Activated CD8-positive, alpha-beta memory T cell treated with anti-CD3 and anti-CD28 coated beads for 24 hours (primary cell): Measurements from ENCODE around the gene WDR4.
"Not testable (repeated sequence)": the region's sequence is repeated elsewhere in the genome, so short reads cannot be mapped to it uniquely, and the experiment has no call there.

Experiments used
- DNase-seq: peaks from one replicate; pipeline ENCODE4 v3.0.0-alpha.2; 2020

The WDR4 gene

DNA sequence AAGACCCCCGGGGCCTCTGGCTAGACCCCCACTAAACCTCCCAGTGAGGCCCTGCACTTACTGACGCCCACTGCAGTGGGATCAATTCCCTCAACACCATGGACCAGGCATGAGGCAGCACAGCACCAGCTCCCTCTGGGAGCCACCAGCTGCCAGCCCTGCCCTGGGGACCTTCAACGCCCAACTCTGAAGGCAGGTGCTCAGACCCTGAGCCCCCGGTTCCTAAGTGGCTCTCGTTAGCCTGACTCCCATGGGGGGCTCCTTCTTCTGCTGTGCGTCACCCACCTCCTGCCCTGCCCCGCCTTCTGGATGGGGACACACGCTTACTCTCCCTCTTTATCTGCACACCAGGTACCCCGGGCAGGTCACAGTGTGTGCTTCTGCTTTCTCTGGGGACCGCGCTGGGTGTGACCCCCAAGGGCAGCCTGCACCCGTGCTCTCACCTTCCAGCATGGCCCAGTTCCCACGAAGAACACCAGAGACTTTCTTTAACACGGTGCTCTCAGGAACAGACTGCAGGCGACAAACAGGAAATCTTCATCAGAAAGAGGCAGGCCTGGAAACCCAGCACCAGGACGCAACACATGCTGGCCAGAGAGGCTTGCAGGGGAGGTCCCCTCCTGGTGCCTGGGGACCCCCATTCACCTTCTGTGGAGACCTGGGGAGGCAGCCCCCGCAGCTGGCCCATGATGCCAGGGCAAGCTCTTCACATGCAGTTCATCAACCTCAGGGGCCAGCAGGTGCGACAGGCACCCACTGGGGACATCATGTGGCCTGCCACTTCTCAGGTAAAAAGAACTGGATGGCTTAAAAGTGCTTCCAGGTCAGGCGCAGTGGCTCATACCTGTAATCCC is 27.3 kb downstream of the WDR4 start:
- DNase-seq: no peak

DNA sequence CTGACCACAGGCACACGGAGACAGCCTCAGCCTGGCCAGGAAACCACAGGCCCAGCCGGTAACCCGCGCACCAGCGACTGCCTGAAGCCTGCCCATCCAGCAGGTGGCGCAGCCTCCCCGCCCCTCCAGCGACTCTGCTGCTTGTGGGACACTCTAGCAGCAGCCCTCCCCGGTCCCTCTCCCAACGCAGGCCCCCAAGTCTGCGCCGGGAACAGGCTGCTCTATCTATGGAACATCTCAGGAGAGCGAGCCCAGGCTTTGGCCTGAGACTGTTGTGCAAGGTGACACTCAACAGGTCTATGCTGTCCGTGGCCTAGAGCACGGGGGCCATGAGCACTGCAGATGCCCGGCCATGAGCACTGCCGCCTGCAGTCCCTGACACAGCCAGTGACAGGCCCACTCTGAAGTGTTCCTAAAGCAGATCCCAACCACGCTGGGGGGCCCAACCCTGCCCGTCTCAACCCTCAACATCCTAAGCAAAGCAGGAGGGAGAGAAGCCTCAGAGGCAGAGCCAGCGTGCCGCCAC is 28.4 kb downstream of the WDR4 start:
- DNase-seq: peak; percentile 72

DNA sequence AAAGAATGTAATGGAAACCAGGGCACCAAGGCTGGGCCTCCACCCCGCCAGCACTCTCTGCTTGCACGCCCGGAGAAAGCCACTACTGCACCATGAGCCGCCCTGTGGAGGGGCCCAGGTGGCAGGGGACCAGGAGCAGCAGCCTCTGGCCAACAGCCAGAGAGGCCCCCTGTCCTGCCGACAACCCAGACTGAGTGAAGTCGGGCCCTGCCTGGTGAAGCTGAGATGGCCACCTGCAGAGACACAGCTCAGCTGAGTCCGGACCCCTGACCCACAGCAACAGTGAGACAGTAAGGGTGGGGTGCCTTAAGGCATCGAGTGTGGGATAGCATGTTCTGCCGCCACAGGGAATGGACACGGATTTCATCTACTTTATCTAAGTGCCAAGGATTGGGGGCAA is 28.9 kb downstream of the WDR4 start:
- DNase-seq: no peak

DNA sequence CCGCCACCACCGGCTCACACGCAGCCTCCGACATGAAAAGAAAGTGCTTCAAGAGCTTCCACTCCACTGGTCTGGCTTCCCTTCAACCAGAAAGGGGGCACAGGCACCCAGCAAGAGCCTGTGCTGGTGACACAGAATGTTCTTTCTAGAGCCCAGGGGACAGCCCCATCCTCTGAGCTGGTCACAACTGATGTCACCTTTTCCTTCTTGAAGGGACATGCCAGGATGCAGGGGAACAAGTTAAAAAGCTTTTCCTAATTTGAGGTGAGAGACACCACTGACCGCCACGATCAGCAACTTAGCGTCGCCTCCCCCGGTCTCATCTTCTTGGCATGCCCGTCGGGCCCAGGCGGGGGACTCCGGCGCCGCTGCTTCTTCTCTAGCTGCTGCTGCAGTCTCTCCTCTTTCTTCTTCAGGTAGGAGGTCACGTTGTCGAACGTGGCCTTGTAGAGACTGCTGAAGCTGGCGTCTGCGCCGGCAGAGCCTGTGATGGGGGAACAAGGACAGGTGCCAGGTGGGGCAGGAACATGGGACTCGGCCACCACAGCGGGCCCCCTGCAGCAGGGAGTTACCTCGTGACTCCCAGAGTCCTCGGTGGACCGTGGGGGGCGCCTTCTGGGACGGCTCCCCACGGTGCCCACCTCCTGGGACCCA is 29.5 kb downstream of the WDR4 start:
- no peak for DNase-seq

DNA sequence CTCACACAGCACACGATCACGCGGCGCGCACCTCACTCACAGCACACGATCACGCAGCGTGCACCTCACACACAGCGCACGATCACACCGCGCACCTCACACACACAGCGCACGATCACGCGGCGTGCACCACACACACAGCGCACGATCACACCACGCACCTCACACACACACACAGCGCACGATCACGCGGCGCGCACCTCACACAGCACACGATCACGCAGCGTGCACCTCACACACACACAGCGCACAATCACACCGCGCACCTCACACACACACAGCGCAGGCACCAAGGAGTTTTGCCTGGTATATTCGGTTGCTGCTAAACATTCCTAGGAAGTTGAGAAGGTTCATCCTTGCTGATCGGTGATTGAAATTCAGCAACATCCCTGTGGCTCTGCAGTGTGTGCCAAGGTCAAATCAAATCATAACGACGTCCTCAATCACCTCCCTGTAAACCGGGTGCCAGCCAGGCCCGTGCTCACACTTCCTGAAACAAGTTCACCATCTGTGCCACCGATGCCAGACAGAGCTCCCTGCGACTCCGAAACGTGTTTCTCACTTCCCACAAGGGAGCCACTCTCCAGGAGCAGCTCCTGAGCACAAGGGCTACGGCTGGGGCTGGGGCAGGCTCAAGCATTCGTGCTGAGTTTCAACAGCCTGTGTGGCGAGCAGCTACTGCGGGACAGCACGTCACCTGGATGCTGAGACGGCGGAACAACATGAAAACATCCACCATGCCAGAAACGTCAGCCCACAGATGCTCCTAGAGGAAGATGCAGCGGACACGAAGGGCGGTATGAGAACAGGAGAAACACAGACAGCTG is 30.2 kb downstream of the WDR4 start:
- DNase-seq: no peak

DNA sequence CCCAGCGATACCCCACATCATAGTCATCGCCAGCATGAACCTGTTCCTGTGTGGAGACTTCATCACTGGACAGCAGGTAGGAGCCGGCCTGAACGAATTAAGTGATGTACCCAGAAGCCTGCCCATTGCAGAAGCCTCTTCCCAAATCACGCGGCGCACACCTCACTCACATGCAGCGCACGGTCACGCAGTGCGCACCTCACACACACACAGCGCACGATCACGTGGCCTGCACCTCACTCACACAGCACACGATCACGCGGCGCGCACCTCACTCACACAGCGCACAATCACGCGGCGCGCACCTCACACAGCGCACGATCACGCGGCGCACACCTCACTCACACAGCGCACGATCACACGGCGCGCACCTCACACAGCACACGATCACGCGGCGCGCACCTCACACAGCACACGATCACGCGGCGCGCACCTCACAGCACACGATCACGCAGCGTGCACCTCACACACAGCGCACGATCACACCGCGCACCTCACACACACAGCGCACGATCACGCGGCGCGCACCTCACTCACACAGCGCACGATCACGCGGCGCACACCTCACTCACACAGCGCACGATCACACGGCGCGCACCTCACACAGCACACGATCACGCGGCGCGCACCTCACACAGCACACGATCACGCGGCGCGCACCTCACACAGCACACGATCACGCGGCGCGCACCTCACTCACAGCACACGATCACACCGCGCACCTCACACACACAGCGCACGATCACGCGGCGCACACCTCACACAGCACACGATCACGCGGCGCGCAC is 31.0 kb downstream of the WDR4 start:
- DNase-seq: not testable (repeated sequence)

DNA sequence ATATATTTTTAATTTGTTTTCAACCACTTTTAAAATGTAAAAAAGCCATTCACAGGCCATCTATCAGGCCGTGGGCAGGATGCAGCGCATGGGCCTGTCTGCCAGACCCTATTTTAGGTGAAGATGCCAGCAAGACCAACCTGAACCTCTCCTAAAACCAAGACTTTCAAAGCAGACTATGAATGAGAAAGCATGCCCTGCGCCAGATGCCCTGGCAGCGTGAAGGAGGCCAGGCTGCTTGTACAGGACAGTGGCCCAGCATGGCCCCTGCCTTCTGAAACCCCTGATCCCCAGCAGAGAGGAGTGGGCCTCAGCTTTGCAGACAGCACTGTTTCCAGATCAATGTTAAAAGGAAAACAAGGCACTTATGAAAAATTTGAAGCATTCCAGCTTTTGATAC is 31.6 kb downstream of the WDR4 start:
- no peak for DNase-seq

DNA sequence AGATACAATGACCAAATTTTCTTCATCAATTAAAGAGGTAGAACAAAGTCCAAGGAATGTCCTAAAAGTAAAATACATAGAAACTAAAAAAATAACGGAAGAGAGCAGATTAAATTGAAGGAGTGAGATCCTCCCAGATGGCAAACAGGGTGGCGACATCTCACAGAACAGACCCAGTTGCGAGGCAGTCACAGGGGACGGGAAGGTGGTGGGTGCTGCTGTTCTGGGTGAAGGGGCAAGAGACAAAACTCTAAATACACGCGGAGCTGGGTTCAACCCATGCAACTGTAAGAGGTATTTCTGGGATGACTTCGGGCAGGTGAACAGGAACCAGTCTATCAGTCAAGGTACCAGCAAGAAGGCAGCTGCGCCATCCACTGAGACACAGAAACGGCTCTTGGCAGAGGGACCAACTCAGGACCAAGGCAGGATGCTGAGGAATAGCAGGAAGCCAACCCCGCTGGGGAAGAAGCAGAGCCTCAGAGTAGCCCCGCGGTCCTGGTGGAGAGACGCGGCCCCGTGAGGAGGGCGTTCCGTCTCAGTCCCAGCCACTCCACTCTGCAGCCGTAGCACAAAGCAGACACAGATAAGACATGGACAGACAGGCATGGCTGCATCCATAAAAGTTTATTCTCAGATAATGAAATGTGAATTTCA is 32.2 kb downstream of the WDR4 start:
- peak; percentile 41 for DNase-seq

DNA sequence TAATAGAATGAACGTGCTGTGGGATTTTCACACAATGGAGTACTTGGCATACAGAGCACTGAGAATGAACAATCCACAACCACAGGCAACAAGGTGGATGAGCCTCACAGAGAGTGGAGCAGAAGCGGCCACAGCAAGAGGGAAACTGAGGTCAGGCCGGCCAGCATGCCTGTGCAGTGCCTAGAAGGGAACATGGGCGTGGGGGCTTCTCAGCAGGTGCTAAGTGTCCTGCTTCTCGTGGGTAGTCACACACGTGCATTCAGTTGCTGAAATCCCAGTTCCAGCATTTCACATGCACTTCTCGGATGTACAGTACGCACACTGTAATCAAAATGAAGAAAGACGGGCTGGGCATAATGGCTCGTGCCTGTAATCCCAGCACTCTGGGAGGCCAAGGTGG is 33.1 kb downstream of the WDR4 start:
- no peak for DNase-seq

DNA sequence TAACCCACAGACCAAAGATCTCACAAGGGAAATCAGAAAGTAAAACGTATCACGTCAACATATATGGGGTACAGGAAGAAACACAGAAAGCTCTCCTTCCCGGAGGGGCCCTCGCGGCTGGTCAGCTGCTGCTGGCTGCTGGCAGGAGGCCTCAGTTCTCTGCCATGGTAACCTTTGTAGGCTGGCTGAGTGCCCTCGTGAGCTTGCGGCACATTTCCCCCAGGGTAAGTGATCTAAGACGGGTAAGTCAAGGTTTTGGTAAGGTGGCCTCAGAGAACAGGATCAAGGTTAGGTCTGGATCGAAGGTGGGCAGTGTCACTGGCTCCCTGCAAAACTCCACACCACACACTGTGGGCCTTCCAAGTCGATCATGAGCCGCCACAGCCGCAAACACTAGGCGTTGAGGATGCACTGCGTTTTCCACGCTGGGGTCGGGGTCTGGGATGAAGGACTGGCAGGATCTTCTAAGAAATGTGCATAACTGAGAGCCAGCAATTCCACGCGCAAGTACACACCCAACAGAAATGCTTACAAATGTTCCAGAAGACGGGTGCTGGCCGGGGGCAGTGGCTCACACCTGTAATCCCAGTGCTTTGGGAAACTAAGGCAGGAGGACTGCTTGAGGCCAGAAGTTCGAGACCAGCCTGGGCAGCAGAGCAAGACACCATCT is 33.9 kb downstream of the WDR4 start:
- peak; percentile 50 for DNase-seq

DNA sequence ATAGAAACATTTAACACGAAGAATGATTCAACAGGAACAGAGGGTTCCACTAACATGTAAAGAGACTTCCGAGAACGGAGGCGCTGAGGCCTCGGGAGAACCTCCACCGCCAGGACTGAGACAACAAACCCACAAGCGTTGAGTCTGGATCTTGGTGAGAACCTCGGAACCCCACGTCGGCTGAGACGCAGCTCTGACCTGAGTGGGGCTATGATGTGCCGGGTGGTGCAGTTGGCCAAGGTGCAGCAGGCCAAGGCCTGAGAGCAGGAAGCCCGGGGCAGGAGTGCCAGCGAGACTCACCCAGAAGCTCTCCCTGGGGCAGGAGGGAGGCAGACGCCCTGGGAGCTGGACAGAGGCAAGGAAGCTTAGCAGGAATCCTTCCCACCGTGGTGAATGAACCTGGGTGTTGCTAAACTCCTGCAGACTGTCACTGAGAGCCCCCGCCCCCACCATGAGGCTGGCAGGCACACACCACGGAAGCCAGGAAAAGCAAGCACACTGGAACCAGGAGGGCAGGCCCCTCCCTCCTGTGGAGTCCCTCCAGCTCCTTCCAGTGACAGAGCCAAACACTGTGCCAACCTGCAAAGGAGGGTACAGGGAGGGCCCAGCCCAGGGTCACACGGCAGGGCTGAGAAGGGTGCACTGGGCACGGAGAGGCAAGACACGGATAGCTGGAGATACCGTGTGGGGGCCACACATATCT is 34.8 kb downstream of the WDR4 start:
- DNase-seq: no peak

DNA sequence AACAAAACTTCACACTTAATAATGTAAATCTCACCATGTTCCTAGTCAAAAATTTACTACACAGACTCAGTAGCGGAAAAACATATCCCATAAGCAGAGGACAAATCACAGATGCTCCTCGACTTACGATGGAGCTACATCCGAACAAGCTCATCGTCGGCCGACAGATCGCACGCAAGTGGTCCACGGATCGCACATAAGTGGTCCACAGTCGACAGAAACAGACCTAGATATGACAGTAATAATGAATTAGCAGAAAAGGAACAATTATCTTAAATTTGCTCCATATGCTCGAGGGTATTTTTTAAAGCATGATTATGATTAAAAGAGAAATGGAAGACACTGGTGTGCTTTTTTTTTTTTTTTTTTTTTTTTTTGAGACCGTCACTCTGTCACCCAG is 36.3 kb downstream of the WDR4 start:
- DNase-seq: no peak

DNA sequence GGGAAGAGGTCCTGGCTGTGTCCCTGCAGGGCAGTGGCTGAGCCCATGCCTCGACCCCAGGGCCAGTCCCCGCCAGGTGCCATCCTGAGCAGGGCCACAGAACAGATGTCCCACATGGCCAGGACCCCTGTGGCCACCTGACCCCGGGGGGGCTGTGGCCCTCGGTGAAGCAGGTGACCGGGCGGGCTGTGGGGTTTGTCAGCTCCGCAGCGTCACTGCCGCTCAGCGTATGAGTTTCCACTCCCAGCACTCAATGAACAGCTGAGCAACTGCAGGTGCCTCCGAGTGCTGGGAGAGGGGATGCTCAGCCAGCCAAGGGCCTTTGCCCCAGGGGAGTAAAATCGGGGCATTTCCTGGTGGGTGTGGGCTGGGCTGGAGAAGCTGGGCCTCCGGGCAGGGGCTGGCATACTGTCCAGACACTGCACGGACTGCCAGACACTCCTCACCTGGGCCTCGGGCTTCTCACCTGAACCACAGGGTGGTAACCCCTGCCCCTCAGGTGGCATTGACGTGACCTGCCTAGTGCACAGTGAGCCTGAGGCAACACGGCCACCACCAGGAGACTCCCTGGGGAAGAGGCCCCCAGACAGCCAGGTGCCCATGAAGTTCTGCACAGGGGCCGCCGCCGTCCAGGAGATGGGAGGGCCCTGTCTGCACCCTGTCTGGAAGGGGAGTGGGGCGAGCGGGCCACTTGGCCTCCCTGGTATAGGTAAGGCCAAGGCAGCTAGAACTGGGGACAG is 37.3 kb downstream of the WDR4 start:
- DNase-seq: not testable (repeated sequence)

DNA sequence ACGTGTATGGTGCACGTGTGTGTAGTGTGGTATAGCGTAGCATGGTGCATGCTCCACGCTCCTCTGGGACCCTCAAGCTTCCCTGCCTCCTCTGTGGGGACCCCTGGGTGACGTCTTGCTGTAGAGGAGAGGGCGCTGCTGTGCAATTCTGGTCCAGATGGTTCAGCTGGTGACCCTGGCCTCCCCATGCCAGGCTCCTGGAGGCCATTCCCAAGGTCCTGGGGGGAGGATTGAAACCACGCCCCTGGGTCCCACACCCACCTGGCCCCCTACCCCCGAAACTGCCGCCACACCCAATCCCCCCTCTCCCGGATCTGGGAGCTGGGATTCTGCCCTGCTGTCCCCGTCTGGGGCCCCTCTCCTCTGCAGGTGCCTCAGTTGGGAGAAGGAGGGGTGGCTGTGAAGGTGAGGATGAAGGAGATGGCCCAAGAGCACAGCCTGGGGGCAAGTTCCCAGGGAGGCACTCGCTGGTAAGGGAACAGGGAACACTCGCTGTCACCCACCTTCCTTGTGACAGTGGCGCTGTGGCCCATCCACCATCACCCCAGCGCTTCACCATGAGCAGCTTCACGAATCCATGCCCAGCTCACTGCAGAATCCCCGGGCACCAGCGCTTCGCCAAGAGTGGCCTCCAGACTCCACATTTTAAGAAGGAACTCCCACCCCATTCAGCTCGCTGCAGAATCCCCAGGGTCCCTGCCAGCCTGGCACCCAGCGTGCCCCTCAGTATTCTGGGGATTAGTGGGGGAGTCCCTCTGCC is 38.0 kb downstream of the WDR4 start:
- peak; percentile 51 for DNase-seq

DNA sequence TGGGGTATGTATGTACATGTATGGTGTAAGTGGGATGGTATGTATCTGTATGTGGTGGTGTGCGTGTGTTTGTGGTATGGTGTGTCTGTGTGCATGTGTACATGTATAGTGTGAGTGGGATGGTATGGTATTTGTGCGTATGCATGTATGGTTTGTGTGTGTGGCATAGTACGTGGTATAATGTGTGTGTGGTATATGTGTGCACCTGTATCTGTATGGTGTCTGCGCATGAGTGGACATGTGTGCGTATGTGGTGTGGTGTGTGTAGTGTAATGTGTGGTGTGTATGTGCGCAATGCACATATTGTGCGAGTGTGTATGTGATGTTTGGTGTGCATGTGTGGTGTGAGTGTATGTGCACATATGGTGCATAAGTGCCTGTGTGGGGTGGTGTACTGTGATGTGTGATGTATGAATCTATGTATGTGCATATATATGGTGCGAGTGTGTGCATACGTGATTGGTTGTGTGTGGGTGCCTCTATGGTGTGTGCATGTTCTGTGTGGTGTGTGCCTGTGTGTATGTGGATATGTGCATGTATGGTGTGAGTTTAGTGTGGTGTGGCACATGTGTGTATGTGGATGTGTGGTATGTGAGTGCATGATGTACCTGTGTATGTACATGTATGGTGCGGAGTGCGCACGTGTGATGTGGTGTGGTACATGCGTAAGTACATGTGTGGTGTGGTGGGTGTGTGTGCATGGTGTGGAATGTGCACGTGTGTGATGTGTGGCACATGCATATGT is 38.8 kb downstream of the WDR4 start:
- DNase-seq: peak; percentile 54

DNA sequence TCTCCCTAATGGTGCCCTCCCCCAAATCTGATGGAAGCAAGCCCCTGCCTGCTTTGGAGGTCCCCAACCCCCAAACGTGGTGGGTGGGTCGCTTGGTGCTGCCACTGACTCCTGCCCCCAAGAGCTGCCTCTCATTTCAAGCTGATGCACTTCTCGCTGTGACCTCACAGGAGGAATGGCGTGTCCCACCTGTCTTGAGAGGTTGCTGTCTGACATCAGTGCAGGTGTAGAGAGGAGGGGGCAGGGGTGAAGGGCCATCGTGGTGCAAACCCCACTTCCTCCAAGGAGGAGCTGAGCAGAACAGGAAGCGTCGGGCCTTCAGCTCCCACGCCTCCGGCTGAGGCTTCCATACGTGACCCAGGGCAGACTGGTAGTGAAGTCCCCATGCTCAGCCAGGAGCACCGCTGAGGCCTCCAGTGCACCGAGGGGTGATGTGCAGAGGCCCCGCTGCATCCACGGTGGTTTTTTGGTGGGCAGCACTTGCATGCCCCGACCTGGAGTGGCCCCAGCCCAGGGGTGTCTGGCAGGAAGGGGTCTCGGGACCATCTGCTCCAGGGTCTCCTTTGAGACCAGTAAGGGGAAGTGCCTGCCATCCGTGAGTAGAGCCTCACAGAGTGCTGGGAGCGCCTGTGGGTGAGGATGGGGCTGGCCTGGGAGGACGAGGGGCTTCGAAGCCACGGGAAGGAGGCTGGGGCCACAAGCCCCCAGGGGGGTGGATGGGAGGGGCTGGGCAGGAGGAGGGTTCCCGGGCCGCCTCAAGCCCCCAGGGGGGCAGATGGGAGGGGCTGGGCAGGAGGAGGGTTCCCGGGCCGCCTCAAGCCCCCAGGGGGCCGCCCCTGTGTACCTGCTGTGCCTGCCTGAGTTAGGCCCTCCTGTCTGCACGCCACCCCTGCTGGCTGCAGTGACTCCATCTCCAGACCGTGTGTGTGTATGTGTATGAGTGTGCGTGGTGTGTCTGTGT is 39.8 kb downstream of the WDR4 start:
- peak; percentile 53 for DNase-seq

DNA sequence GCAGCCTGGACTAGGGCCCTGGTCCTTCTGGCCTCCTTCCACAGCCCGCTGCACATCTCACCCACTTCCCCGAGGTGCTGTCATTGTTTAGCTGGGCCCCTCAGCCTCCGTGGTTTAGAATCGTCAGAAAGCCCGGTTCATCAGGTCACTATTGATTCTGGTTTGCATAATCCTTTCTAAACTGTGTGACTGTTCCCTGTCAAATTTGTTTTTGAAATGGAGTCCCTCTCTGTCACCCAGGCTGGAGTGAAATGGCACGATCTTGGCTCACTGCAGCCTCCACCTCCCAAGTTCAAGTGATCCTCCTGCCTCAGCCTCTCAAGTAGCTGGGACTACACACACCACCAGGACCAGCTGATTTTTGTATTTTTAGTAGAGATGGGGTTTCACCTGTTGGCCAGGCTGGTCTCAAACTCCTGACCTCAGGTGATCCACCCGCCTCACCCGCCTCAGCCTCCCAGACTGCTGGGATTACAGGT is 41.1 kb downstream of the WDR4 start:
- DNase-seq: not testable (repeated sequence)
